DOHH2 (cell line): ENCODE measurements around the gene TRAPPC5.

Source experiments
- H3F3A ChIP-seq: fragments of 200-600 bp; sonication (generic), shearing (Covaris generic); 2 replicates; pipeline ENCODE4 v1.6.0; 2016; ENCODE audit warnings: antibody characterized with exemption, mild to moderate bottlenecking; ENCODE audit not compliant: control insufficient read depth, insufficient read depth
- H3K27ac ChIP-seq: fragments of 200-600 bp; sonication (generic); 2 replicates; pipeline ENCODE4 v1.5.1; 2014; ENCODE audit warnings: low read depth, mild to moderate bottlenecking, low read length, moderate library complexity
- H3K27me3 ChIP-seq: fragments of 200-600 bp; sonication (generic); 2 replicates; pipeline ENCODE4 v1.6.1; 2014; ENCODE audit warnings: mild to moderate bottlenecking, low read length, mixed read lengths; ENCODE audit not compliant: control insufficient read depth
- H3K36me3 ChIP-seq: fragments of 200-600 bp; sonication (generic); 2 replicates; pipeline ENCODE4 v1.6.1; 2014; ENCODE audit warnings: mild to moderate bottlenecking, low read length, moderate library complexity, mixed read lengths; ENCODE audit not compliant: control insufficient read depth
- H3K4me1 ChIP-seq: fragments of 200-600 bp; sonication (generic); 2 replicates; pipeline ENCODE4 v1.6.1; 2014; ENCODE audit warnings: mild to moderate bottlenecking, low read length, mixed read lengths; ENCODE audit not compliant: control insufficient read depth
- H3K4me2 ChIP-seq: fragments of 200-600 bp; sonication (generic); 2 replicates; pipeline ENCODE4 v1.6.0; 2014; ENCODE audit warnings: mild to moderate bottlenecking, low read length, moderate library complexity
- H3K4me3 ChIP-seq: fragments of 200-600 bp; sonication (generic); 2 replicates; pipeline ENCODE4 v1.5.1; 2014; ENCODE audit warnings: mild to moderate bottlenecking, low read length, mixed read lengths
- H3K79me2 ChIP-seq: fragments of 200-600 bp; sonication (generic); 2 replicates; pipeline ENCODE4 v1.6.1; 2014; ENCODE audit warnings: mild to moderate bottlenecking, low read length, mixed read lengths; ENCODE audit not compliant: control insufficient read depth
- H3K9me2 ChIP-seq: fragments of 200-600 bp; sonication (generic); replicated peaks from 2 replicates; pipeline ENCODE4 v1.6.1; 2014; ENCODE audit warnings: mild to moderate bottlenecking, low read length, mixed read lengths; ENCODE audit not compliant: control insufficient read depth
- H3K9me3 ChIP-seq: fragments of 200-600 bp; sonication (generic); 2 replicates; pipeline ENCODE4 v1.6.1; 2014; ENCODE audit warnings: antibody characterized with exemption, low read length, mixed read lengths; ENCODE audit not compliant: control insufficient read depth, insufficient read depth
- H4K20me1 ChIP-seq: fragments of 200-600 bp; sonication (generic); 2 replicates; pipeline ENCODE4 v1.6.0; 2014; ENCODE audit warnings: low read depth, mild to moderate bottlenecking, antibody characterized with exemption, low read length, moderate library complexity; ENCODE audit not compliant: control insufficient read depth, insufficient read depth
- EZH2phosphoT487 ChIP-seq: fragments of 200-600 bp; sonication (generic); IDR thresholded peaks from 2 replicates; pipeline ENCODE4 v1.6.1; 2017; ENCODE audit warnings: borderline replicate concordance, mild to moderate bottlenecking, antibody characterized with exemption, low read length, moderate library complexity, mixed read lengths
- TF ChIP-seq, protein P1 (sequence below): fragments of 200-600 bp; sonication (generic); IDR thresholded peaks from one replicate; pipeline ENCODE4 v1.5.1; 2014; ENCODE audit warnings: antibody characterized with exemption, mild to moderate bottlenecking, low read depth, low read length; ENCODE audit not compliant: poor library complexity, severe bottlenecking

Gene TRAPPC5

DNA sequence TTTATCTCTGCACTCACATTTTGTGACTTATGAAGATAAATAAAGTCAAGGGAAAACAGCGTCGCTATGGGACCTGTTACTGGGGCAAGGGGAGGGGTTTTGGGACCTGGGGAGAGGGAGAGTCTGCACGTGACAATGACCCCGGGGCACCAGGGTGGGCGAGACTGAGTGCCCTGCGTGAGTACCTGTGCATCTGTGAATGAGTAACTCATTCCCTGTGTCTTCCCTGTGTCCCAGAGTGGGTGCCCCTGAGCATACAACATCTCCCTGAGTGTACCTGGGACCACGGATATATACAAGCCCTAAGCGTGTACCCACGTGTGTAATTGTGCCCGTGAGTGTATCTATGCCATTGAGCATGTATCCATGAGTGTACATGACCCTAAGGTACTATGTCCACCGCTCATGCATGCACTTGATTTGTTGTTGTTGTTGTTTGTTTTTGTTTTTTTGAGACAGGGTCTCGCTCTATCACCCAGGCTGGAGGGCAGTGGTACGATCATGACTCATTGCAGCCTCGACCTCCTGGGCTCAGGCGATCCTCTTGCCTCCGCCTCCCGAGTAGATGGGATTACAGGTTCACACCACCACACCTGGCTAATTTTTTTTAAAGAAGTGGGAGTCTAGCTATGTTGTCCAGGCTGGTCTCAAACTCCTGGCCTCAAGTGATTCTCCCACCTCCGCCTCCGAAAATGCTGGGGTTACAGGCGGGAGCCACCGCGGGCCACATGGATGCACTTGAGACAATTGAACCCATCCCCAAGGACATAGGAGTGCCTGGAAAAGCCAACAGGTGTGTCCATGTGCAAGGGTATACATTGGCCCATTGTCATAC, 645 bp upstream of the TRAPPC5 start:
- H3K27ac ChIP-seq, result no peak overlapping the region
- H3K9me3 ChIP-seq, result no peaks in the 10 kb centered on the region
- TF ChIP-seq, protein P1, sequence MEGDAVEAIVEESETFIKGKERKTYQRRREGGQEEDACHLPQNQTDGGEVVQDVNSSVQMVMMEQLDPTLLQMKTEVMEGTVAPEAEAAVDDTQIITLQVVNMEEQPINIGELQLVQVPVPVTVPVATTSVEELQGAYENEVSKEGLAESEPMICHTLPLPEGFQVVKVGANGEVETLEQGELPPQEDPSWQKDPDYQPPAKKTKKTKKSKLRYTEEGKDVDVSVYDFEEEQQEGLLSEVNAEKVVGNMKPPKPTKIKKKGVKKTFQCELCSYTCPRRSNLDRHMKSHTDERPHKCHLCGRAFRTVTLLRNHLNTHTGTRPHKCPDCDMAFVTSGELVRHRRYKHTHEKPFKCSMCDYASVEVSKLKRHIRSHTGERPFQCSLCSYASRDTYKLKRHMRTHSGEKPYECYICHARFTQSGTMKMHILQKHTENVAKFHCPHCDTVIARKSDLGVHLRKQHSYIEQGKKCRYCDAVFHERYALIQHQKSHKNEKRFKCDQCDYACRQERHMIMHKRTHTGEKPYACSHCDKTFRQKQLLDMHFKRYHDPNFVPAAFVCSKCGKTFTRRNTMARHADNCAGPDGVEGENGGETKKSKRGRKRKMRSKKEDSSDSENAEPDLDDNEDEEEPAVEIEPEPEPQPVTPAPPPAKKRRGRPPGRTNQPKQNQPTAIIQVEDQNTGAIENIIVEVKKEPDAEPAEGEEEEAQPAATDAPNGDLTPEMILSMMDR, result no peak
- no peak for TF ChIP-seq EZH2phosphoT487
- H3F3A ChIP-seq, result no peaks in the 10 kb centered on the region; the same call in 1 of the 2 replicates
- peaks cover 61% of the 10 kb centered on the region for H3K4me1 ChIP-seq
- H3K27me3 ChIP-seq, result no peaks in the 10 kb centered on the region; the same call in 1 of the 2 replicates
- H3K36me3 ChIP-seq, result peaks cover 17% of the 10 kb centered on the region
- H3K4me2 ChIP-seq, result peak overlapping the region; percentile 92
- no peaks in the 10 kb centered on the region for H3K9me2 ChIP-seq
- H3K79me2 ChIP-seq, result peaks cover 21% of the 10 kb centered on the region
- peak overlapping the region; percentile 97 for H3K4me3 ChIP-seq
- no peaks in the 10 kb centered on the region for H4K20me1 ChIP-seq

DNA sequence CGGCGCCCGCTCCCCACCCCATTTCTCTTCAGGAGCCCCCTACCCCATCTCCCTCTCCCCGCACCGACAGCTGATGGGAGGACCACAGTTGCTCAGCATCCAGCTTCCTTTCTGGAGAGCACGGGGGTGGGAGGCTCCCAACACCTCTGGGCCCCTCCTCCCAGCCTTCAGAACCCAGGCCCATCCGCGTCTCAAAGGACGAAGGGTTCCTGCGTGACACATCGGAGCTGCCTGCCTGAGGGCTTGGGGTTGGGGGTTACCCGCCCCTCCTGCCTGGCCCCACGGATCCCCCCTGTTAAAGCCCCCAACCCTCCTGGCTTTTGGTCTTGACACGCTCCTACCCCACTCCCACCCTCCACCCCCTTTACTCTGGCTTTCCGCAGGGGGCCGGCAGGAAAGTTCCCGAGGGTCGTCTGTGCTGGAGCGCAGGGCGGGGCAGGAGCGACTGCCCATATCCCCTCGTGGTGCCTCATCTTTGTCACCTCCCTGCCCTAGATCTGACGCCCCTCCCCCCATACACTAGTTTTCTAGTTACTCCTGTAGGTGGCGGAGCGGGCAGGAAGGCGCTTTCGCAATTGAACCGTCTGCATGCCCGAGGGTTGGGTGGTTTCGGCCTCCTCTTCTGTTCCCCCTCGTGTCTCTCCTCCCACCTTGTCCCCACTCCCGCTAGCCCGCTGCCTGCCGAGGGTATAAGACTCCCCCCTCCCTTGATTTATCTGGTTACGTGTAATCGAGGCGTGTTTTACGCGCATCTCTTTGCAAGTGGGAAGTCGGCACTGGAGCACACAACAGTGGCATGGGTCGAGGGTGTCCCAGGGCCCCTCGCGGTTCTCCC, 924 bp downstream of the TRAPPC5 start:
- no peaks in the 10 kb centered on the region for H3F3A ChIP-seq
- peak overlapping the region; percentile 92 for H3K4me2 ChIP-seq
- H3K4me1 ChIP-seq, result peaks cover 45% of the 10 kb centered on the region
- H3K4me3 ChIP-seq, result peak overlapping the region; percentile 97
- H3K79me2 ChIP-seq, result peaks cover 21% of the 10 kb centered on the region
- H3K27me3 ChIP-seq, result no peaks in the 10 kb centered on the region; the same call in 1 of the 2 replicates
- no peaks in the 10 kb centered on the region for H3K9me2 ChIP-seq
- H4K20me1 ChIP-seq, result no peaks in the 10 kb centered on the region; the same call in 1 of the 2 replicates
- H3K9me3 ChIP-seq, result no peaks in the 10 kb centered on the region
- 0 out of 2 replicates have a peak overlapping the region, but pooled peaks have one; percentile 18 for H3K27ac ChIP-seq
- peaks cover 17% of the 10 kb centered on the region for H3K36me3 ChIP-seq
- TF ChIP-seq EZH2phosphoT487, result no peak
- TF ChIP-seq, protein P1, result peak; percentile 62

DNA sequence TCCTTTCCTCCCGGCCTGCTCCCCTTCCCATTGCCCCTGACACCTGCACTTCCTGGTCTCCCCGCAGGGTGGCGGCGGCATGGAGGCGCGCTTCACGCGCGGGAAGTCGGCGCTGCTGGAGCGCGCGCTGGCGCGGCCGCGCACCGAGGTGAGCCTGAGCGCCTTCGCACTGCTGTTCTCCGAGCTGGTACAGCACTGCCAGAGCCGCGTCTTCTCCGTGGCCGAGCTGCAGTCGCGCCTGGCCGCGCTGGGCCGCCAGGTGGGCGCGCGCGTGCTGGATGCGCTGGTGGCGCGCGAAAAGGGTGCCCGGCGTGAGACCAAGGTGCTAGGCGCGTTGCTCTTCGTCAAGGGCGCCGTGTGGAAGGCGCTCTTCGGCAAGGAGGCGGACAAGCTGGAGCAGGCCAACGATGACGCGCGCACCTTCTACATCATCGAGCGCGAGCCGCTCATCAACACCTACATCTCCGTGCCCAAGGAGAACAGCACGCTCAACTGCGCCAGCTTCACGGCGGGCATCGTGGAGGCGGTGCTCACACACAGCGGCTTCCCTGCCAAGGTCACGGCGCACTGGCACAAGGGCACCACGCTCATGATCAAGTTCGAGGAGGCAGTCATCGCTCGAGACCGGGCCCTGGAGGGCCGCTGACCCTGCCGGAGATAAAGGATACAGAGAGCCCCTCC, 1.7 kb downstream of the TRAPPC5 start:
- peaks cover 21% of the 10 kb centered on the region for H3K79me2 ChIP-seq
- H3K9me3 ChIP-seq, result no peaks in the 10 kb centered on the region
- no peaks in the 10 kb centered on the region; the same call in 1 of the 2 replicates for H3K27me3 ChIP-seq
- H4K20me1 ChIP-seq, result no peaks in the 10 kb centered on the region; the same call in 1 of the 2 replicates
- H3F3A ChIP-seq, result no peaks in the 10 kb centered on the region
- no peaks in the 10 kb centered on the region for H3K9me2 ChIP-seq
- TF ChIP-seq EZH2phosphoT487, result no peak
- TF ChIP-seq, protein P1, result no peak
- peaks cover 17% of the 10 kb centered on the region for H3K36me3 ChIP-seq
- H3K4me3 ChIP-seq, result peak overlapping the region; percentile 97
- peaks cover 38% of the 10 kb centered on the region for H3K4me1 ChIP-seq
- no peak overlapping the region for H3K27ac ChIP-seq
- peak overlapping the region; percentile 92 for H3K4me2 ChIP-seq
